ENCODE data around the gene PCF11. TPM values are rescaled to one million over a fixed set of nuclear protein-coding genes. Genes with fewer than 3 reads are reported as not detected.
A peak's percentile ranks its signal among the peaks of the same experiment; 100 is the strongest.

The PCF11 gene
- total RNA-seq, 2 donors from 2014 or later: 79.5 to 85.6 TPM

- ATAC-seq (replicated peaks in 1 of 2) (no peak), DNase-seq (no peak)
- Mint-ChIP-seq H3K4me3 (no peak overlapping the region), H3K36me3 (ENCODE audit: insufficient read depth in 2 of 2) (peaks cover 8 to 31% of the 10 kb centered on the region in 2 donors), H3K27ac (no peak overlapping the region), H3K4me1 (ENCODE audit: low read depth) (no peaks in the 10 kb centered on the region), H3K9me3 (no peaks in the 10 kb centered on the region), H3K27me3 (ENCODE audit: low read depth) (no peaks in the 10 kb centered on the region)
These were observed 28.8 kb downstream of the PCF11 start for GRCh38 chr11:83185767-83186166.

DNA sequence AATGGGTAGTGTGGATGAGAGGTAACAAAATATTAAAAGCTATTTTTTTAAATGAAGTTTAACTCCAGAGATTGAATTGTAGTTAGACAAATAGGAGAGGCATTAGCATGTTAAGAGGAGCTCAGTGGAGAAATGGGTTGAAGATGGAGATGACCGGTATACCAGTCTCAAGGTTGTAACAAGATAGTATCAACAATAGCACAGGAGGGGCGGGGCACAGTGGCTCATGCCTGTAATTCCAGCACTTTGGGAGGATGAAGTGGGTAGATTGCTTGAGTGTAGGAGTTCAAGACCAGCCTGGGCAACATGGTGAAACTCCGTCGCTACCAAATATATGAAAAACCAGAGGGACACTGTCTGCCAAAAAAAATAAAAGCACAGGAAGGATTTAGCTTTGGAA is 30.5 kb downstream of the PCF11 start:
- H3K27me3 Mint-ChIP-seq (ENCODE audit: low read depth): no peaks in the 10 kb centered on the region
- ATAC-seq (replicated peaks in 1 of 2) (no peak), DNase-seq (no peak)
- H3K4me1 Mint-ChIP-seq (ENCODE audit: low read depth): peaks cover 11% of the 10 kb centered on the region
- H3K36me3 Mint-ChIP-seq (ENCODE audit: insufficient read depth in 2 of 2): peaks cover 9 to 30% of the 10 kb centered on the region in 2 donors
- H3K9me3 Mint-ChIP-seq: no peaks in the 10 kb centered on the region
- no peak overlapping the region for H3K4me3 Mint-ChIP-seq
- H3K27ac Mint-ChIP-seq: no peak overlapping the region

DNA sequence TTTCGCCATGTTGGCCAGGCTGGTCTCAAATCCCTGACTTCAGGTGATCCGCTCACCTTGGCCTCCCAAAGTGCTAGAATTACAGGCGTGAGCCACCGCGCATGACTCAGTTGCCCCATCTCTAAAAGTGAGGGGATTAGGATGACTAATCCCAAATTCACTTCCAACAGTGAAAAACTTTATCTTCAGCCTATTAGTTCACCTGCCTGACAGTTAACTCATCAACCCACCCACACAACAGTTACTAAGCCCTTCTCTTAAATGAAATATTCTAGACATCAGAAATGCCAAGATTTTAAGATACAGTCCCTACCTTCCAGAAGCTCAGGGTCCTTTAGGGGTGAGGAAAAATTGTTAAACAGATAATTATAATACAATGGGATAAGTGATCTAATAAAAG is 34.6 kb downstream of the PCF11 start:
- Mint-ChIP-seq H3K9me3 (no peaks in the 10 kb centered on the region), H3K4me3 (peak overlapping the region; percentile 2 to 27), H3K4me1 (ENCODE audit: low read depth) (peaks cover 35% of the 10 kb centered on the region), H3K27me3 (ENCODE audit: low read depth) (no peaks in the 10 kb centered on the region), H3K27ac (peak overlapping the region; percentile 73), H3K36me3 (ENCODE audit: insufficient read depth in 2 of 2) (peaks cover 14 to 28% of the 10 kb centered on the region in 2 donors)
- DNase-seq (no peak), ATAC-seq (replicated peaks in 1 of 2) (no peak)

DNA sequence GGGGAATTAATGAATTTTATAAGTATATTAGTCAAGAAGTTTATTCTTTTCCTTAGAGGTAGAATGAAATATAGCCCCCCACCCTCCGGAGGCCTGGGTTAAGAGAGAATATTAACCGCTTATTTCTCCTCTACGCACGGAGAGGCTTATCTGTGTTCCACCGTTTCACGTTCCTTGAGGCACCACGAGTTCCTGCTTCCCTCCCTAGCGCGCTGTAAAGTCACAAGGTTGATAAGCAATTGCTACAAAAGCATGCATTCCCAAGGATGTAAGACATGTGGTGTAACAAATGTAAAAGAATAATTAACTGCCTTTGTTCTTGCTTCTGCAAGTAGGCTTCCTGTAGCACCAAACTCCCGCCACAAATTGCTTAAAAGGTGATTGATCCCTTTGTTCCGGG is 35.1 kb downstream of the PCF11 start:
- DNase-seq (no peak), ATAC-seq (replicated peaks in 1 of 2) (no peak)
- H3K27me3 Mint-ChIP-seq (ENCODE audit: low read depth): no peaks in the 10 kb centered on the region
- peak overlapping the region; percentile 94 to 98 for H3K4me3 Mint-ChIP-seq
- H3K36me3 Mint-ChIP-seq (ENCODE audit: insufficient read depth in 2 of 2): peaks cover 11 to 25% of the 10 kb centered on the region in 2 donors
- H3K9me3 Mint-ChIP-seq: no peaks in the 10 kb centered on the region
- H3K4me1 Mint-ChIP-seq (ENCODE audit: low read depth): peaks cover 40% of the 10 kb centered on the region
- H3K27ac Mint-ChIP-seq: peak overlapping the region; percentile 90

DNA sequence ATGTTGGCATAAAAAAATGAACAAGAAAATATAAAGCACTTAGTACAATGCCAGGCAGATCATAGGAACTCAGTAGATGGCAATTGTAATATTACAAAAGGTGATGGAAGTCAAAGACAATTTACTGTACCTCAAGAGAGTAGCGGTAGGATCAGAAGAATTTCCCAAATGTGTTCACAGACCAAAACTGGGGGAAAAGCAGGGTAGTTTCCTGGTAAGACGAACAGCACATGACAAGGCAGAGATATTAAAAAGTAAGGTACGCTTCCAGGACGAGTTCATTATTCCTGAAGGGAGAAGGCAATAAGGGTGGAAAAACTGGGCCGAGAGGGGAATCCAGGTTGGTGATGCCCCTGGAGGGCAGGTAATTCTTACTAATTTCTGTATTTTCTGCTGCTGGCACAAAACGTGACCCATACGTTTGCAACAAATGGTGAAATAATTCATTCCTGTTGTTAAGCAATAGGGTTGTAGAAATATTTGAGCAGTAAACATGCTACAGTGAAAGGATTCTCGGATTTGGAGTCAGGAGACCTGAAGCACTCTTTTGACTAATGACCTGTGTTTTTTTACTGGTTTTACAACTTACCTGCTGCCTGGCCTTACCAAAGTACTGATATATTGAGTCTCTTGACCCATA is 35.8 kb downstream of the PCF11 start:
- Mint-ChIP-seq H3K4me3 (peak overlapping the region; percentile 94 to 98), H3K27ac (peak overlapping the region; percentile 90), H3K36me3 (ENCODE audit: insufficient read depth in 2 of 2) (peaks cover 11 to 25% of the 10 kb centered on the region in 2 donors), H3K4me1 (ENCODE audit: low read depth) (peaks cover 43% of the 10 kb centered on the region), H3K27me3 (ENCODE audit: low read depth) (no peaks in the 10 kb centered on the region), H3K9me3 (no peaks in the 10 kb centered on the region)
- DNase-seq (no peak), ATAC-seq (replicated peaks in 1 of 2) (no peak)

DNA sequence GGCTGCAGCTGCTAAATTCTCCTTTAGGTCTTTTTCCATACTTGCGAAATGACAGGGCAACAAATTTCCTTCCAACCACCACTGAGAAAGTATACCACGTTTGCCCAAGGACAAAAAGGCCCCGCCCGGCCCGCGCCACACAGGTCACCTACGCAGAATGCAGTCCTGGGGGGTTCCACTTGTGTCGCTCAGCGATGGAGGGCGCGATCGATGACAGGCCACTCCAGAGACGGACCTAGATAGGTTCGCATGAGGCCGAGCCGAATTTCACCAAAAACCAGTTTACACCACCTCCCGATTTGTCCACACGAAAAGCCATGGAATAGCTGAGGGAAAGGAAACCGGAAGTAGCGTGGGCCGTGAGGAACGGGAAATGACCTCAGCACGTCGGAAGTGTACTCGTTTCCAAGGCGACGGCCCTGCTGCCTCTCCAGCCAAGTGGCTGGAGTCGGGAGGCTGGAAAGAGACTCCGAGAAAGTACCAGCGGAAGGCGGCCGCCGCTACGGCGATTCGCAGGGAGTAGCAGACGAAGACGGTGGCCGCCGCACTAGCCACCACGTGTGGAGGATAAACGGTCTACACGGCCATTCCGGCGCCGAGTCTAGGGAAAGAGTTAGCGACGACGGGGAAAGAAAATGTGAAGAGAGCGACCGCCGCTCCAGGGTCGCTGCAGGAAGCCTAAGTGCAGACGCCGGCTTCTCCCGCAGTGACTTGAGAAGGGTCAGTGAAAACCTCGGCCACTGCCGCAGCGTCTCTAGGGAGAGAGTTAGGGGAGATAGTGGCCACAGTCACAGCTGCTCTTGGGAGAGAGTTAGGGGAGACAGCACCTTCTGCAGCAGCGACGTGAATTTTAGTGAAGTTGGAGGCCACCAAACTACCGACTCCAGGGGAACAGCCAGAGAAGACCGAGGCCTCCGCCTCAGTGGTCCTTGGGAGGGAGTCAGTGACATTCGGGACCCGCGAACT is 36.7 kb downstream of the PCF11 start, which contains the start of gene ANKRD42:
ANKRD42 (plus strand) TSS at position 398 of the 966 bp plus-strand sequence. CDS start 959 bp downstream, outside the sequence.
- H3K9me3 Mint-ChIP-seq: no peaks in the 10 kb centered on the region
- ATAC-seq (replicated peaks in 1 of 2): peak; percentile 86
- H3K36me3 Mint-ChIP-seq (ENCODE audit: insufficient read depth in 2 of 2): peaks cover 11 to 25% of the 10 kb centered on the region in 2 donors
- peak; percentile 88 to 91 for DNase-seq
- H3K27me3 Mint-ChIP-seq (ENCODE audit: low read depth): no peaks in the 10 kb centered on the region
- H3K27ac Mint-ChIP-seq: peak within 1 kb of the TSS; percentile 90
- peaks cover 43% of the 10 kb centered on the region for H3K4me1 Mint-ChIP-seq (ENCODE audit: low read depth)
- H3K4me3 Mint-ChIP-seq: peak within 1 kb of the TSS; percentile 94 to 98

DNA sequence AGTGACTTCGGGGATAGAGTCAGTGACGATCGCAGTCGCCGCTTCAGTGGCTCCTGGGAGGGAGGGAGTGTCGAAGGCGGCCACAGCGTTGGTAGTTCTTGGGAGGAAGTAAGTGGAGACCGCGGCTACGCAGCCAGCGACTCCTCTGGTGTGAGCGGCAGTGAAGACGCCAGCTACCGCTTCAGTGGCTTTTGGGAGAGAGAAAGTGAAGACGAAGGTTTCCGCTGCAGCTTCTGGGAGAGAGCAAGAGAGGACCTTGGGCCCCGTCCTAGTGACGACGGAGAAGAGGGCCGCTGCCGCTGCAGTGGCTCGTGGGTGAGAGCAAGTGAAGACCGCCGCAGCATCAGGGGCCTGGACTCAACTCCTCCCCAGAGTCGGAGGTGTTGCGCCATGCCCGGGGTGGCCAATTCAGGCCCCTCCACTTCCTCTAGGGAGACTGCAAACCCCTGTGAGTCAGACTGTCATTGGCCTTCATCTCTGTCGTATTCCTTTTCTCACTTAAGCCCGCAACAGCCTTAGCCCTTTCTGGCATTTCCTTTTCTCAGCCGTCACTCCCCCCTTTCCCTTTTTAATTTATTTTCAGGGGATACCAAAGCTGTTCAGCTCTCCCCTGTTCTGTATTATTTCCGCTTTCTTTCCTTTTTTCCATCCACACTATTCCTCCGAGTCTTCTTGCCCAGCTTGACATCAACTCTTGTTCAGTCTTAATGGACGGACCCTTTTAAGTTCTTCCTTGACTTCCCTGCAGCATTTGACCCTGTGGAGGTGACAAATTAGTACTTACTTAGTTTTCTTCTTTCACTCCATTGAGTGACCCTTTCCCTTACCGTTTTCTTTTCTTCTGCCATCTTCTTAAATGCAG is 37.6 kb downstream of the PCF11 start:
- Mint-ChIP-seq H3K9me3 (no peaks in the 10 kb centered on the region), H3K27me3 (ENCODE audit: low read depth) (no peaks in the 10 kb centered on the region), H3K27ac (peak overlapping the region; percentile 90), H3K36me3 (ENCODE audit: insufficient read depth in 2 of 2) (peaks cover 11 to 25% of the 10 kb centered on the region in 2 donors), H3K4me3 (peak overlapping the region; percentile 94 to 98), H3K4me1 (ENCODE audit: low read depth) (peaks cover 43% of the 10 kb centered on the region)
- DNase-seq (peak; percentile 66 to 69), ATAC-seq (replicated peaks in 1 of 2) (peak; percentile 70 to 71)

DNA sequence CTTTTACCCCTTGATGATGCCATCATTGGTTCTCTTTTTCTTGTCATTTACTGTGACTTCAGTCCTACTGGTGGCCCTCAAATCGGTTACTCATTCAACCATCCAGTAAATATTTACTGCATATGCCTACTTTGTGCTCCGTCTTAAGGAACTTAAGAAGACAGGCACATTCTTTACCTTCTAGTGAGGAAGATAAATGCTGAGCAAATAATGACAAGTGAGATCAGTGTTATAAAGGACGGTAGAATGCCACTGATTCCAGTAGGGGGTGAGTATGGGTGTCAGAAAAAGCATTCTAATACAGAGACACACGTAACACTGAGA is 38.2 kb downstream of the PCF11 start:
- H3K27ac Mint-ChIP-seq: peak overlapping the region; percentile 90
- ATAC-seq (replicated peaks in 1 of 2) (no peak), DNase-seq (no peak)
- peaks cover 43% of the 10 kb centered on the region for H3K4me1 Mint-ChIP-seq (ENCODE audit: low read depth)
- H3K9me3 Mint-ChIP-seq: no peaks in the 10 kb centered on the region
- no peaks in the 10 kb centered on the region for H3K27me3 Mint-ChIP-seq (ENCODE audit: low read depth)
- H3K4me3 Mint-ChIP-seq: peak overlapping the region; percentile 94 to 98
- peaks cover 10 to 23% of the 10 kb centered on the region in 2 donors for H3K36me3 Mint-ChIP-seq (ENCODE audit: insufficient read depth in 2 of 2)

- ATAC-seq (replicated peaks in 1 of 2) (no peak), DNase-seq (no peak)
- no peaks in the 10 kb centered on the region for H3K27me3 Mint-ChIP-seq (ENCODE audit: low read depth)
- H3K4me1 Mint-ChIP-seq (ENCODE audit: low read depth): peaks cover 43% of the 10 kb centered on the region
- H3K9me3 Mint-ChIP-seq: no peaks in the 10 kb centered on the region
- H3K36me3 Mint-ChIP-seq (ENCODE audit: insufficient read depth in 2 of 2): peaks cover 10 to 17% of the 10 kb centered on the region in 2 donors
- peak overlapping the region; percentile 30 for H3K27ac Mint-ChIP-seq
- H3K4me3 Mint-ChIP-seq: peak overlapping the region; percentile 94 to 98
These were observed 38.7 kb downstream of the PCF11 start for GRCh38 chr11:83195649-83196048.

DNA sequence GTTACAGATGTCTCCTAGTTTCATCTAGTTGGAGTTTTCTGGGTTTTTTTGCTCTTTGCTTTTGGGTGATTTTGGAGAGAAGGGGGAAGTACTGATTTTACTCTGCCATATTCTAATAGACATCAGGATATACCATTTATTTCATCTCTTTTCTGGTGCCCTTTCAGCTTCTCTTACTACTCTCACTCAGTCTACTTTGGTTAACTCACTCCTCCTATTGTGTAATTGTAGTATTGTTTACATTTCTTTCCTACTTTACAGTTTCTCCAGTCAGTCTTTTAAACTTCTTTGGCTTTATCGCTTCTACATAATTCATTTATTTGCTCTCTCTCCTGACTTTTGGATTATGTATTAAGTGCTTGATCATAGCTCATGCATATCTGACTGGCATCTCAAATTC is 43.1 kb downstream of the PCF11 start:
- Mint-ChIP-seq H3K27ac (peak overlapping the region; percentile 4), H3K9me3 (no peaks in the 10 kb centered on the region), H3K36me3 (ENCODE audit: insufficient read depth in 2 of 2) (peaks cover 0 to 3% of the 10 kb centered on the region in 2 donors), H3K4me1 (ENCODE audit: low read depth) (peaks cover 22% of the 10 kb centered on the region), H3K27me3 (ENCODE audit: low read depth) (no peaks in the 10 kb centered on the region), H3K4me3 (no peak overlapping the region)
- no peak for DNase-seq
- no peak for ATAC-seq (replicated peaks in 1 of 2)

- peaks cover 0 to 3% of the 10 kb centered on the region in 2 donors for H3K36me3 Mint-ChIP-seq (ENCODE audit: insufficient read depth in 2 of 2)
- no peaks in the 10 kb centered on the region for H3K27me3 Mint-ChIP-seq (ENCODE audit: low read depth)
- H3K4me3 Mint-ChIP-seq: no peak overlapping the region
- ATAC-seq (replicated peaks in 1 of 2) (no peak), DNase-seq (no peak)
- no peaks in the 10 kb centered on the region for H3K4me1 Mint-ChIP-seq (ENCODE audit: low read depth)
- no peaks in the 10 kb centered on the region for H3K9me3 Mint-ChIP-seq
- no peak overlapping the region for H3K27ac Mint-ChIP-seq
These were observed 48.8 kb downstream of the PCF11 start for GRCh38 chr11:83205608-83206185.

- Mint-ChIP-seq H3K36me3 (ENCODE audit: insufficient read depth in 2 of 2) (peaks cover 0 to 3% of the 10 kb centered on the region in 2 donors), H3K27ac (no peak overlapping the region), H3K4me1 (ENCODE audit: low read depth) (no peaks in the 10 kb centered on the region)
These were observed 49.3 kb downstream of the PCF11 start for GRCh38 chr11:83206221-83206620.

More at GRCh38 chr11:83206221-83206620, 49.3 kb downstream of the PCF11 start:
- H3K27me3 Mint-ChIP-seq (ENCODE audit: low read depth): no peaks in the 10 kb centered on the region
- no peaks in the 10 kb centered on the region for H3K9me3 Mint-ChIP-seq
- ATAC-seq (replicated peaks in 1 of 2): no peak
- no peak for DNase-seq
- no peak overlapping the region for H3K4me3 Mint-ChIP-seq

Data from activated T-cell treated with anti-CD3 and anti-CD28 coated beads, Interleukin-2, amount 50 U/mL, for 72 hours (primary cell).